Measurements from ENCODE around the gene RTP2. TPM values are rescaled to one million over a fixed set of nuclear protein-coding genes. Genes with fewer than 3 reads are reported as not detected.
"Not testable (repeated sequence)": the region's sequence is repeated elsewhere in the genome, so short reads cannot be mapped to it uniquely, and the experiment has no call there.

The RTP2 gene
- polyA plus RNA-seq, 1 experiment: not detected

- Histone ChIP-seq H3K4me3 (ENCODE audit: low read depth, low read length) (no peak overlapping the region), H3K27me3 (ENCODE audit: control insufficient read depth, insufficient read depth, low read length) (peaks cover 18% of the 10 kb centered on the region), H3K9me3 (ENCODE audit: control insufficient read depth, insufficient read depth, low read length) (no peaks in the 10 kb centered on the region; the same call in 1 of the 2 replicates), H3K27ac (ENCODE audit: low read depth, low read length) (no peak overlapping the region)
- ChIA-PET CTCF (interaction anchor here (1.3 to 10.6 kb wide), 3 partner anchors 69 to 546 kb away, joined by 3 to 696 read pairs (median 3); partner anchors contain the start of gene RPL39L), POLR2A (no interaction called here)
- no peak for DNase-seq (ENCODE audit: low read depth, low spot score)
- TF ChIP-seq, protein P1, sequence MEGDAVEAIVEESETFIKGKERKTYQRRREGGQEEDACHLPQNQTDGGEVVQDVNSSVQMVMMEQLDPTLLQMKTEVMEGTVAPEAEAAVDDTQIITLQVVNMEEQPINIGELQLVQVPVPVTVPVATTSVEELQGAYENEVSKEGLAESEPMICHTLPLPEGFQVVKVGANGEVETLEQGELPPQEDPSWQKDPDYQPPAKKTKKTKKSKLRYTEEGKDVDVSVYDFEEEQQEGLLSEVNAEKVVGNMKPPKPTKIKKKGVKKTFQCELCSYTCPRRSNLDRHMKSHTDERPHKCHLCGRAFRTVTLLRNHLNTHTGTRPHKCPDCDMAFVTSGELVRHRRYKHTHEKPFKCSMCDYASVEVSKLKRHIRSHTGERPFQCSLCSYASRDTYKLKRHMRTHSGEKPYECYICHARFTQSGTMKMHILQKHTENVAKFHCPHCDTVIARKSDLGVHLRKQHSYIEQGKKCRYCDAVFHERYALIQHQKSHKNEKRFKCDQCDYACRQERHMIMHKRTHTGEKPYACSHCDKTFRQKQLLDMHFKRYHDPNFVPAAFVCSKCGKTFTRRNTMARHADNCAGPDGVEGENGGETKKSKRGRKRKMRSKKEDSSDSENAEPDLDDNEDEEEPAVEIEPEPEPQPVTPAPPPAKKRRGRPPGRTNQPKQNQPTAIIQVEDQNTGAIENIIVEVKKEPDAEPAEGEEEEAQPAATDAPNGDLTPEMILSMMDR (IDR thresholded peaks at IDR 0.05; ENCODE audit: low read depth, low read length): no peak
Observed at GRCh38 chr3:187684880-187685279, 17.5 kb downstream of the RTP2 start.

GRCh38 chr3:187684444-187684843 is 17.9 kb downstream of the RTP2 start:
- ChIA-PET CTCF (interaction anchor here (1.2 to 10.6 kb wide), 4 partner anchors 28 to 545 kb away, joined by 3 to 696 read pairs (median 3); partner anchors contain the start of gene RPL39L), POLR2A (no interaction called here)
- H3K9me3 ChIP-seq (ENCODE audit: control insufficient read depth, insufficient read depth, low read length): no peaks in the 10 kb centered on the region; the same call in 1 of the 2 replicates
- H3K27me3 ChIP-seq (ENCODE audit: control insufficient read depth, insufficient read depth, low read length): peaks cover 18% of the 10 kb centered on the region
- H3K4me3 ChIP-seq (ENCODE audit: low read depth, low read length): no peak overlapping the region
- no peak for DNase-seq (ENCODE audit: low read depth, low spot score)
- TF ChIP-seq, protein P1 (IDR thresholded peaks at IDR 0.05; ENCODE audit: low read depth, low read length): no peak
- H3K27ac ChIP-seq (ENCODE audit: low read depth, low read length): no peak overlapping the region

- H3K27ac ChIP-seq (ENCODE audit: low read depth, low read length); DNase-seq (ENCODE audit: low read depth, low spot score); H3K4me3 ChIP-seq (ENCODE audit: low read depth, low read length); H3K9me3 ChIP-seq (ENCODE audit: control insufficient read depth, insufficient read depth, low read length); POLR2A ChIA-PET: not testable (repeated sequence)
- CTCF ChIA-PET: interaction anchor here (0.6 to 10.6 kb wide), 17 partner anchors 10 to 1585 kb away, joined by 3 to 696 read pairs (median 5); partner anchors contain the start of genes RPL39L and RTP2
- H3K27me3 ChIP-seq (ENCODE audit: control insufficient read depth, insufficient read depth, low read length): peaks cover 18% of the 10 kb centered on the region
Observed at GRCh38 chr3:187681756-187682155, 20.6 kb downstream of the RTP2 start.

DNA sequence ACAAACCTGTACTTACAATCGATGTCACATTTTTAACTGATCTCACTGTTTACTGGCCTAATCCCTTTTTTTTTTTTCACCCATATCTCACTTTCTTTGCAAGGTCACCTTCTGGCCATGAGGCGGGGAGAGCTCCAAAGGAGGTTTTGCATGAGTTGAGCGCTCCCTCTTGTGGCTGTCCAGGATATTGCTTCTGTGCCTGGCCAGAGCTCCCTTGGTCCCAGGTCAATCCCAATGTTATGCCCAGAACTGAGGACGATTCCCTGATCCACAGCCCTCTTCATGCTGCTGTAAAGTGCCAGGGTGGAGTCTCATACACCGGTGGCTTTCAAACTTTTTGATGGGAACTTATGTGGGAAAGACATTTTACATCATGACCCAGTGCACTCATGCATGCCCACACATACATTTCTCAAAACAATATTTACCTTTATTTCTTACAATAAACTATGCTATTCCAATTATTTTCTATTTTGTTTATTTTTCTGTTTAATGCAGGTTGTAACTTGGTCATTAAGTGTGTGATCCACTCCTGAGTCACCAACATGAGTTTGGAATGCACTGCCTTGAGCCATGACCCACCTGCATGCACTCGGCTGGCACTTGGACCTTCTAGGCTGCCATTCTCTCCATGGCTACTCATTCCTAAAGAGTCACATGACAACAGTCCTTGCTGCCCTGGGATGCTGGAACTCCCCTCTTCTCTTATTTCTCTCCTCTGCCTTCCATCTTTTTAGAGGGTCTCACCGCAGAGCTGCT is 22.5 kb downstream of the RTP2 start:
- H3K4me3 ChIP-seq (ENCODE audit: low read depth, low read length): no peak overlapping the region
- TF ChIP-seq, protein P1 (IDR thresholded peaks at IDR 0.05; ENCODE audit: low read depth, low read length): peak; percentile 98
- ChIA-PET POLR2A (interaction anchor here (0.7 to 1.0 kb wide), 2 partner anchors 360 to 540 kb away, joined by 3 read pairs; partner anchors contain the start of gene RPL39L), CTCF (interaction anchor here (0.5 to 10.6 kb wide), 108 partner anchors 9 to 1492 kb away, joined by 3 to 696 read pairs (median 5); partner anchors contain the start of genes RPL39L, RTP2, RTP4 and SST)
- peaks cover 29% of the 10 kb centered on the region for H3K27me3 ChIP-seq (ENCODE audit: control insufficient read depth, insufficient read depth, low read length)
- no peaks in the 10 kb centered on the region for H3K9me3 ChIP-seq (ENCODE audit: control insufficient read depth, insufficient read depth, low read length)
- no peak overlapping the region for H3K27ac ChIP-seq (ENCODE audit: low read depth, low read length)
- DNase-seq (ENCODE audit: low read depth, low spot score): peak; percentile 24

DNA sequence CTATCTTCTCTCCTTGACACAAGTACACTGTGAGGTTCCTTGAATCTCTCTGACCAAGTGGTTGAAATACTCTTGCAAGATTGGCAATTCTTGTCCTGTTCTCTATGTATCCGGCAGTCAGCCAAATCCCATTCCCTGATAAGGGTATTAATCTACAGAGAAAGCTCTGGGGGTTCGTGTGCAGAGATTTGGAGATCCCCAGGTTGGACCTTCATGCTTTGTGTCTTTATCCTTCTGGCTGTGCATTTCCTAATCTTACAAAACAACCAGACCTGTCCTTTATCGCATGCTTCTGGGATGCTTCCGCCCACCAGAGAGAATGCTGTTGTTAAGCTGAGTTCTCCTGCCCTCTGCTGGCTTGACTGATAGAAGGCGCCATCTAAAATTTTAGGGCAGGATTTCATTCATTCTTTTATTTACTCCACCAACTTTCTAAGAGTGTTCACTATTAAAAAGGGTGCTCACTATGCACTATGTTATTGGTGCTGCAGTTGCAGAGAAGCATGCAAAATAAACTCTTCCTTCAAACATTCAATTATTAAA is 23.6 kb downstream of the RTP2 start:
- DNase-seq (ENCODE audit: low read depth, low spot score): peak; percentile 23
- POLR2A ChIA-PET: no interaction called here
- TF ChIP-seq, protein P1 (IDR thresholded peaks at IDR 0.05; ENCODE audit: low read depth, low read length): peak; percentile 84
- Histone ChIP-seq H3K27ac (ENCODE audit: low read depth, low read length) (no peak overlapping the region), H3K27me3 (ENCODE audit: control insufficient read depth, insufficient read depth, low read length) (peaks cover 36% of the 10 kb centered on the region), H3K9me3 (ENCODE audit: control insufficient read depth, insufficient read depth, low read length) (no peaks in the 10 kb centered on the region), H3K4me3 (ENCODE audit: low read depth, low read length) (no peak overlapping the region)
- CTCF ChIA-PET: interaction anchor here (0.6 to 10.6 kb wide), 101 partner anchors 8 to 1493 kb away, joined by 3 to 696 read pairs (median 5); partner anchors contain the start of genes RPL39L, RTP2, RTP4 and SST
